HG02973 (cell line): ENCODE measurements around the gene MS4A15.
"Not testable (repeated sequence)": the region's sequence is repeated elsewhere in the genome, so short reads cannot be mapped to it uniquely, and the experiment has no call there.

Experiments
- ATAC-seq: cut with Tn5 transposase; IDR thresholded peaks from one replicate; pipeline ENCODE4 v1.9.1; 2021; ENCODE audit warnings: moderate library complexity; ENCODE audit not compliant: unreplicated experiment

MS4A15 gene

DNA sequence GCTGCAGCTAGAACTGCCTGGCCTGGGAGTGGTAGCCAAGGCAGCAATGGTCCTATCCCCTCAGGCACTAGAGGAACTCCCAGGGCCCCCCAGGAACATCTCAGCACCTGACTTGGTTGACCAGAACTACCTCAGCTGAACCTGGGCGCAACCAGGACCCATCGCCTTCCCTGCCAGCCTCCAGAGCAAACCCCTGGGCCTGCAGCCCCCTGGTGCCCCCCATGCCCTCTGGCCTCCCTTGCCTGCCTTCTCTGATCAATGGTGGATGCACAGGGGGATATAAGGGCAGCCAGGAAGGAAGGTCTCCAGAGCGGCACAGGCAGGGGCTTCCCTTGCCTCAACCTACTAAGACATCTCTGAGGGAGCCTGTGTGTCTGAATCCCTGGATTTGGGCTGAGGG lies 42.0 kb downstream of the MS4A15 start:
- ATAC-seq: no peak

DNA sequence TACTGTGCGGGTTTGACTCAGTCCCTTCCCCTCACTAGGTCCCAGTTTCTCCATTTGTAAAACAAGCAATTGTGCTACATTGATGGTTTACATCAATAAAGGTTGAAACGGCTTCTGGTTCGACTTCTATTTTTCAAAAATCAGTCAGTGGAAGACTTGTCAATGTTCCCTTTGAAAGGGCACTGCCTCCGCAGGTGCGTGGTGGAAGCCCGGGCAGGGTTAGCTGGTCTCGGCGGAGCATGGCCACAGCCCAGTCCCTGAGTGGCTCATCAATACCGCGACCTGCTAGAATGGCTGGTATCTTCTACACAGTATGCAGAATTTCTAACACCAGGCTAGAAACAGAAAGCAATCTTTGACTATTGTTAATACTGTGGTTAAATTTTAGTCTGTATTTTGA lies 44.5 kb downstream of the MS4A15 start:
- no peak for ATAC-seq

DNA sequence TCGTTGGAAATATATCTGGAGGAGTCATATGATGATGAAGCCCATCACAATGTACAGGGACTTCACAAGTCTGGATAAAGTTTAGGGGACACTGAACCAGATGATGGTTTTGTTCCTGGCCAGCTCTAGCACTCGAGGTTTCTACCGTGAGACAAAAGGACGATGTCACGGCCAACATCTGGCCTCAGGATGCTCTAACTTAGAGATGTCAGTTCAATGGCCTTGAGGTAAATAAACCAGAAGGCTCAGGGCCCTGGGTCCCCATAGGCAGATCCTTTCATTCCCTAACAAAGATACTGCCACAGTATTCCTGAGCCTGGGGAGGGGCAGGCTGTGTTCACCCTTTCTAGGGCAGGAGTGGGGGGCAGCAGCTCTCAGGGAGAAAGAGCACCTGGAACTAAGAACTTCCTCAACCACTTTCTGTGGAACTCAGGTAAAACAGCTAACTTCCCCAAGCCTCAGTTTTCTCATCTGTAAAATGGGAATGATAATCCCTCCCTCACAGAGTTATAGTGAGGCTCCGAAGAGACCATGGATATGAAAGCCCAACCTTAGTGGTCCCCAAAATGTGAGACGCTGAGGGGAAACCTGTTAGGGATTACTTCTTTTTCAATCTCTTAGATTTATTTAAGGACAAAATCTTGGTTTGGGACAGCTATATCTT lies 46.7 kb downstream of the MS4A15 start:
- no peak for ATAC-seq

DNA sequence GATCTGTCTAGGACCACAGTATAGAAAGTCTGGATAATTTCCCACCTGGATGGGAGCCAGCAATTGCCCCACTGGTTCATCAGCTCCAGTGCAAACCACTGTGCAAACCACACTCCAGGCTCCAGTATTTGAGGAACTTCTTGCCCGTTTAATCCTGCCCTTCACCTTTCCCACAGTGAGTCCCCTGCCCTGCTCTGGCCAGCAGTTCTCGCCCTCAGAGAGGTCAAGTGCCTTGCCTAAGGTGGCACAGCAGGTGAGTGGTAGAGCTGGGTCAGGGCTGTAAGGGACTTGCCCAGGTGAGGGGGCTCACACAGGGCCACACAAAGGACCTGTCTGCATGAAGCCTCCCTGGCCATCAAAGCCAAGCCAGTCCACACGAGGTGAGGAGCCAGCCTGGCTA lies 52.6 kb downstream of the MS4A15 start:
- no peak for ATAC-seq

DNA sequence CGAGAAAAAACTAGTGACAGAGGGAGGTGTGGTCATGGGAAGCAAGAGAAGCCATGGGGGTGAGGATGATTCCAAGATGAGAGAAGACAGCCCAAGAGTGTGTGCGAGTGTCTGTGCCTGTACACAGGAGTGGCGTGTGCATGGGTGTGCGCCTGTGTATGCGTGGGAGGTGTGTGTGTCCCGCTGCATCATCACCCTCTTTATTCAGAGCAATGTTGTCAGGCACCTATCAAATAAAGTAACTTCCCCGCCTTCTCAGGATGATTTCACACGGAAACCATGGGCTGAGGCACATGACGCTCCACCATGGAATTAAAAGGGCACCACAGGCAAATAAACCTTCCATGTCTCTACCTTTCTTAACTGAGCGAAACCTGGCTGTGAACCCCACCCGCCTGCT lies 53.0 kb downstream of the MS4A15 start:
- no peak for ATAC-seq

DNA sequence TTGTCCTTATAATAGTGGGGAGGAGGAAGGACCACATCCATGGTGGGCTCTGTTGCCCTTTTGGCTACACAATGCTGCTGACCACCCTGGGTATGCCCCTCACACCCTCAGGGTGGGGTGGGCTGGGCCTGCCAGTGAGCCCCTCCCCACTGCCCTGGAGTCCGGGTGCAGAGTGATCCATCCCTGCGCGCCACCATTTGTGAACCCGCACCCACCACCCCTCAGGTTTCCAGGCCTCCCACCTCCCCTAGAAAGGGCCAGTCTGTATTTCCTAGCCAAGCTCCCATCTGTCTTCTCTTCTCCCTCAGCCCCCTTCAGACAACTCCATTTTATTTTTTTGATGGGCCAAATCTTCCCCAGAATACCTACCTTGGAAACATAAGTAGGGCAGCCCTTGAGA lies 53.5 kb downstream of the MS4A15 start:
- no peak for ATAC-seq

DNA sequence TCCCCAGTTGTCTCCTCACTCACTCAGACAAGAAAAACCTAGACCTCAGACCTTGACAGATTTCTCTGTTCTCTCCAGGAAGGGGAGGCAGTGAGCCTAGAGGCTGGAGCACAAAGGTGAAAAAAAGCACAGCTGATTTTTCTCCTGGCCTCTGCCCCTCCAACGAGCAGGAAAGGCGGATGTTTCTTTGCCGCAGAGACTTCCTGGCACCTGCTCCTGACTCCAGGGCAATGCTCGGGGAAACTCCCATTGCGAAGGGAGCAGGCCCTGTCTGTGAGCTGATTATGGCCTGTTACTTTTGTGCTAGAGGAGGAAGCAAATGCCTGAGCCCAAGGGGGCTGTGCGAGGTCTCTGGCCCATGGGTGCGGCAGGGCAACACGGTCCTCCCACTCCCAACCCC lies 53.9 kb downstream of the MS4A15 start:
- ATAC-seq: no peak

DNA sequence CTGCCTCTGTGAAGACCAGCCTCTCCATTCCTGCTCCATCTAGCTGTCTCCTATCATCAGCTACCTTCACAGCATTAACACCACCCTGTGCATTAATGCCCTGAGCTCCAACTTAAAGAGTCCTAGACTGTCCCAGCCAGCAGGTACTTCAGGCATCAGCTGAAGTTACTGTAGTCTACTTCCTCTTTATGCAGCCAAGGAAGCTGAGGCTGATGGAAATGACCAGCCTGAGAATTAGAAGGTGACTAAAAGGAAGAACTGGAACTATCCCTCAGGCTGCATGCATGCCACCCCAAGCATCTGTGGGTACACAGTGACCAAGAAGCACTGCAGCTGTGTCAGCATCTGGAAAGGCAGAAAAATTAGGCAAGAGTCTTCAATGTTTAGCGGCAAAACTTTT lies 56.7 kb downstream of the MS4A15 start:
- no peak for ATAC-seq

DNA sequence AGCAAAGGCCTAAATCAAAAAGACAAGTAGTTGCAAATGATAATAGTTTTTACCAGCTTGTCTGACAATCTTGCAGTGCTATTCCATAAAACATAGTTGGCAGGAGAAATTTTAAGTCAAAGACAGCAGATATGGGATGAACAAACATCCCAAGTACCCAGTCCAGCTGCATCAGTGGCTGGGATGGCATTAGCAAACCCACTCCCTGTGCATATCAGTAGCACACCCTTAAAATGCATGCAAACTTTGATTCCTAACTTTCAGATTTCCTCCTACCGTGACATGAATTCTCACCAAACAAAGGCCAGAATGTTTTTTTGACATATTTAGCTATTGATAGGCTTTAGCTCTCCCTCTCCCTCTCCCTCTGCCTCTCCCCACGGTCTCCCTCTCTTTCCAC lies 57.4 kb downstream of the MS4A15 start:
- ATAC-seq: no peak

DNA sequence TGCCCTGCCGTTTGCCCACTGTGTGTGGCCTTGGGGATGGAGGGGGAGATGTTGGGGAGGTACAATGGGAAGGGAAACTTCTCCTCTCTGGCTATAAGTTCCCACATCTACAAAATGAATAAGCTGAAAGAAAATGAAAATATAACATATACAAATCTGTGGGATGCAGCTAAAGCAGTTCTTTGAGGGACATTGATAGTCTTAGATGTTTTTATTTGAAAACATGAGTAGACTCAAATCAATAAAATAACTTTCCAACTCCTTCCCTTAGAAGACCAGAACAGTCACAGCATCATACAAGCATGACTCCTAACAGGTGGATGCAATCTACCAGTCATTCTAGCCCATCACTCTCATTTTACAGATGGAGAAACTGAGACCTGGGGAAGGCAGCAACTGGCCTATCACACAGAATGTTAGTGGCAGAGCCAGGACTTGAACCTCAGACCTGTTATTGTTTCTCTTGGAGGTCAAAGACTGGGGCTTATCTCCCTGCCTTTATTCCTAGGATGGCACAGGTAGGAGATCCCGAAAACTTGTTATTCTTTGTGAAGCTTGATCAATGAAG lies 60.0 kb downstream of the MS4A15 start:
- no peak for ATAC-seq

DNA sequence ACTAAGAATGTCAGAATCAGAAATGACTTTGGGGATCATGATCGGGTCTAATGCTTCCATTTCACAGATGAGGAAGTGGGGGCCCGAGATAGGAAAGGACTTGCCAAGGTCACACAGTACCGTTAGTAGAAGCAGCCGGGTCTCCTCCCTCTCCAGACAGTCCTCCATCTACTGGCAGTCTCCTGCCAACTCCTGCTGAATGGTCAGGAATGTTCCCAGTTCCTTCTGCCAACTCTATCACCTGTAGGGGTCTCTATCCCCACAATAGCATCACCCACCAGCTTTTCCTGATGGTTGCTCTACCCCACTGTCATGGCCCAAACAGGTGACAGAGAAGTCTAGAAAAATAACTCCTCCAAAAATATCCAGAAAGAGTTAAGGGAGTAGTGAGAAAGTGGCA lies 61.4 kb downstream of the MS4A15 start:
- ATAC-seq: no peak

DNA sequence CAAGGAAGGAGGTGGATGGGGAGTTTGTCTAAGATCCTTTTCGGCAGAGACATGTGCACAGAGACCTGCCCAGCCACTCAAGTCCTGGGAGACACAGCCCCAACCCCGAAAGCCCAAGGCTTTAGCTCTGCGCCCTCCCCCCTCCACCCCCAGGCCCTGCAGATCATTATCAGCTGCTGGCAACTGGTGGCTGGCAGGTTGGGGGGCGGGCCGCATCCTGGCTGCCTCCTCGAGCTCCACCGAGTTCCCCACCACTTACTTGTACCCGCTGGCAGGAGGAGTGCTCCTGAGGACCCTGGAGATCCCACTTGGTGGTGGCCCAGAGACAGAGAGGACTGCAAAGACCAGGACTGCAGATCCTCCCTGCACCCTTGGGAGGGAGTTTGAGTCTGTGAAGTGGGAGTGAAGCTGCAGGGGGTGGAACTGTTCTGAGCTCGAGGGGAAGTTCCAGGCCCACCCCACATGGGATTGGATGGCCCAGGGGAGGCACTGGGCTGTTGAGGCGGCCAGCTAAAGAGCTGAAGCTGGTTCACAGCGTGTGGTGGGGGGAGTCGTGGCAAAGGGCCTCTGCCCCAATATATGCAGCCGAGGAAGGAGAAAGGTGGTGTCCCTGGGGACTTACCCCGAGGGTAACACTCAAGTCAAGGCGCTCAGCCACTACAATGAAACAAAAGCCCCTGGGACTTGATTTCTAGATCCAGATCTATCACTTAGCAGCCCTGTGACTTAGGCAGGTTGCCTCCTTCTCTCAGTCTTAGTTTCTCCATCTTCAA lies 65.3 kb downstream of the MS4A15 start:
- no peak for ATAC-seq

DNA sequence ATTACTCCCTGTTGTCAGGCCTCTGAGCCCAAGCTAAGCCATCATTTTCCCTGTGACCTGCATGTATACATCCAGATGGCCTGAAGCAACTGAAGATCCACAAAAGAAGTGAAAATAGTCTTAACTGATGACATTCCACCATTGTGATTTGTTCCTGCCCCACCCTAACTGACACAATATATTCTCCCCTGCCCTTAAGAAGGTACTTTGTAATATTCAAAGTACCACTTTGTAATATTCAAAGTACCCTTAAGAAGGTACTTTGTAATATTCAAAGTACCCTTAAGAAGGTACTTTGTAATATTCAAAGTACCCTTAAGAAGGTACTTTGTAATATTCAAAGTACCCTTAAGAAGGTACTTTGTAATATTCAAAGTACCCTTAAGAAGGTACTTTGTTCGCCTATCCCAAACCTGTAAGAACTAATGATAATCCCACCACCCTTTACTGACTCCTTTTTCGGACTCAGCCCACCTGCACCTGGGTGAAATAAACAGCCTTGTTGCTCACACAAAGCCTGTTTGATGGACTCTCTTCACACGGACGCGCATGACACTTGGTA lies 67.2 kb downstream of the MS4A15 start:
- not testable (repeated sequence) for ATAC-seq

DNA sequence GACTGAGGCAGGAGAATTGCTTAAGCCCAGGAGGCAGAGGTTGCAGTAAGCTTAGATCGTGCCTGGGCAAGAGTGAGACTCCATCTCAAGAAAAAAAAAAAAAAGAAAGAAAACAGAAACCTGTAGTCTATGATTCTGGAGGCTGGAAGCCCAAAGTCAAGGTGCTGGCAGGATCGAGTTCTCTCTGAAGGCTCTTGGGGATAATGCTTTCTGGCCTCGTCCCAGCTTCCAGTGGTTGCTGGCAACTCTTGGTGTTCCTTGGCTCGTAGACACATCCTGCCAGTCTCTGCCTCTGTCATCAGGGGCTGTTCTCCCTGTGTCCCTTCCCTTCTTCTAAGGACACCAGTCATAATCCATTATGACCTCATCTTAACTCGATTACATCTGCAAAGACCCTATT lies 68.5 kb downstream of the MS4A15 start:
- ATAC-seq: no peak

DNA sequence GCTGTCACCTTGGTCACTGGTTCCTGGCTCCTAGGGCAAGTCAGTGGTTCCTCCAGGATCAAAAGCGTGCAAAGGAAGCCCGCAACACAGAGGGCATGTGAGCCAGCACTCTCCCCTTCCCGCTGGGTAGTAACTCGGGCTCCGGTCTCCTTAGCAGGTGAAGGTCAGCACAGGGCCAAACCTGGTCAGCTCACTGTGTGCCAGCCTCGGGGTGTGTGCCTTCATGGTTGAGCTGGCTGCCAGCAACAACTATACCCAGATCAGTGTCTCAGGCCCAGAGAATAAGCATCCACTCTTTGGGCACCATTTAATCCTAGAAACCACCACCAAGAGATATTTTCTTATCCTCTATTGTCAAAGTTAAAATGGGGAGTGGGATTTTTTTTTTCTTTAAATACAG lies 69.1 kb downstream of the MS4A15 start:
- no peak for ATAC-seq
